ENCODE measurements around the gene SYNPR.

Gene SYNPR

DNA sequence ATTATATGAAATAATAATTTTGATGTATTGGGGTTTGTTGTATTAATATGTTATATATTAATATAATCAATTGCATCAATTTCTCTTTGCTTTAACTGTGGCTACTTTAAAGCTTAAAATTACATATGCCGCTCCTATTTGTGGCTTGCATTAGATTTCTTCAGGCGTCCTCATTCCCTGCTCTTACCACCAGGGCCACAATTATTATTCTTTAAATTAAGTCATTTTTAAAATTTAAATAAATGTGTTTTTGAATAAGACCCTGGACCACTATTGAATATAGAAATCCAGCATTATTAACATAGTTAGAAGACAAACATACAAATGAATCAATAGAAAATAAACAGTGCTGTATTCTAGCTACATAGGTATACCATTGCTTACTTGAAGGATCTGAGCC, 318.9 kb downstream of the SYNPR start:
- H3K36me3 ChIP-seq (ENCODE audit: insufficient read depth, low read length): no peaks in the 10 kb centered on the region
- H2AFZ ChIP-seq (ENCODE audit: low read depth, low read length): no peak overlapping the region
- no peak overlapping the region for H3K4me3 ChIP-seq (ENCODE audit: low read length)
- H3K27me3 ChIP-seq (ENCODE audit: insufficient read depth, low read length): no peaks in the 10 kb centered on the region
- no peaks in the 10 kb centered on the region for H3K9me3 ChIP-seq (ENCODE audit: low read length)
- H3K4me1 ChIP-seq (ENCODE audit: insufficient read depth, low read length): no peaks in the 10 kb centered on the region

DNA sequence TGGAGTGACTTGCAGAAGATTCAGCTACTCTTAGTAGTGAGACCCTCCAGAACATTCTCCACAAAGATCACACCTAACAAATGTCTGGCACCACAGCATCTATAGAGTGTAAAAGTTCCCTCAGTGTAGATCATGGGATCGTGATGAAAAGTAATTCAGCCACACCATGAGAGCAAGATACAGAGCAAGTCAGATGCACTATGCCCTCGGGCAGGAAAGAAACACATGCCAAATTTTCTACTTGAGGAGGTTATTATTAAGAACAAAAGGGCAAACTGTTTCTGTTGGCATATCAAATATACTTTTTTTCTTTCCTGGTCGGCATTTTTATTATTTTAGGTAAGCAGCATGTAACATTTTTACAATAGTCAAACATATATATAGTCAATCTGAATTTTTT, 329.6 kb downstream of the SYNPR start:
- no peaks in the 10 kb centered on the region for H3K9me3 ChIP-seq (ENCODE audit: low read length)
- H3K36me3 ChIP-seq (ENCODE audit: insufficient read depth, low read length): no peaks in the 10 kb centered on the region
- H2AFZ ChIP-seq (ENCODE audit: low read depth, low read length): no peak overlapping the region
- H3K4me3 ChIP-seq (ENCODE audit: low read length): no peak overlapping the region
- no peaks in the 10 kb centered on the region for H3K27me3 ChIP-seq (ENCODE audit: insufficient read depth, low read length)
- no peaks in the 10 kb centered on the region for H3K4me1 ChIP-seq (ENCODE audit: insufficient read depth, low read length)

DNA sequence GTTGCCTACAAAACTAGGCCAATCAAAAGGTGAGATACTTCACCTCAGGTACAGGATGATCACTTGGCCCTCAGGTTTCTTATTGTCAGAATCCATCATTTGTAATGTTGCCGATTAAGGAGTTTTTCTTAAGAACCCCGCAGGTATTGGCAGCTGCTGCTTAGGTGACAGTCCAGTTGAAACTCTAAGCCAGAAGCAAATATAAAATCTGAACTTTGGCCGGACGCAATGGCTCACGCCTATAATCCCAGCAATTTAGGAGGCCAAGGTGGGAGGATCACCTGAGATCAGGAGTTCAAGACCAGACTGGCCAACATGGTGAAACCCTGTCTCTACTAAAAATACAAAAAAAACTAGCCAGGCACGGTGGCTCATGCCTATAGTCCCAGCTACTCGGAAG, 331.3 kb downstream of the SYNPR start:
- no peaks in the 10 kb centered on the region for H3K9me3 ChIP-seq (ENCODE audit: low read length)
- H2AFZ ChIP-seq (ENCODE audit: low read depth, low read length): no peak overlapping the region
- no peaks in the 10 kb centered on the region for H3K27me3 ChIP-seq (ENCODE audit: insufficient read depth, low read length)
- H3K36me3 ChIP-seq (ENCODE audit: insufficient read depth, low read length): no peaks in the 10 kb centered on the region
- H3K4me1 ChIP-seq (ENCODE audit: insufficient read depth, low read length): no peaks in the 10 kb centered on the region
- H3K4me3 ChIP-seq (ENCODE audit: low read length): no peak overlapping the region

DNA sequence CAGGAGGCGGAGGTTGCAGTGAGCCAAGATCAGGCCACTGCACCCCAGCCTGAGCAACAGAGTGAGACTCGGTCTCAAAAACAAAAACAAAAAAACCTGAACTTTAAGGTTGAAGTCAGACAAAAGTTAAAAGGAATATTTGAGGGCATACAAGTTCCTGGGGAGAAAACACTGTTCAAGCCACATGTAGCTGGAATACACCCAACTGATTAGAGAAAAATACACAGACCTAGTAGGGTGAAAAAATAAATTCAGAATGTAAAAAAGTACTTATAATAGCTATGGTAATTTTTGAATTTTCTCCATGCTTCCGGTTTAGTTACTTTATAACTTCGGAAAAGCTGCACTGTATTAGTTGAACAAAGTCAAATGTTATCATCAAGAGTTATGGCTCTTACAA, 331.7 kb downstream of the SYNPR start:
- no peaks in the 10 kb centered on the region for H3K27me3 ChIP-seq (ENCODE audit: insufficient read depth, low read length)
- no peaks in the 10 kb centered on the region for H3K36me3 ChIP-seq (ENCODE audit: insufficient read depth, low read length)
- H3K4me3 ChIP-seq (ENCODE audit: low read length): no peak overlapping the region
- no peaks in the 10 kb centered on the region for H3K9me3 ChIP-seq (ENCODE audit: low read length)
- H3K4me1 ChIP-seq (ENCODE audit: insufficient read depth, low read length): no peaks in the 10 kb centered on the region
- H2AFZ ChIP-seq (ENCODE audit: low read depth, low read length): no peak overlapping the region

DNA sequence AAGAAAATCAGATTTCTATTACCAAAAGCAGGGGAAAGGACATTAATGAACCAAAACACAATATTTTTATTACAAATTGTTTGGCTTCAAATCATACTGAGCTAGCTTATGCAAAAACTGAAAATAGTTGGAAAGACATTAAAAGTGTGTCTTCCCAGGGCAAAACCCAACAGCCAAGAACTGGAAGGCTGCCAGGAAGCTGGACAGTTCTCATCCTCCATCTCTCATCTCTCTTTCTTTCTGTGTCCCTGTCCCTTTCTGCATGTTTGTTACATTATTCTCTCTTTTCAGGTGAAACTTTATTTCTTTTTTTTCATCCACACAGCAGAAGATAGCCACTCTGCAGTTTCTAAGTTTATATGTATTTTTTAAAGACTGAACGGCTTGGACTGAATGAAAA, 333.3 kb downstream of the SYNPR start:
- H3K4me3 ChIP-seq (ENCODE audit: low read length): no peak overlapping the region
- no peaks in the 10 kb centered on the region for H3K27me3 ChIP-seq (ENCODE audit: insufficient read depth, low read length)
- H3K4me1 ChIP-seq (ENCODE audit: insufficient read depth, low read length): no peaks in the 10 kb centered on the region
- no peak overlapping the region for H2AFZ ChIP-seq (ENCODE audit: low read depth, low read length)
- no peaks in the 10 kb centered on the region for H3K36me3 ChIP-seq (ENCODE audit: insufficient read depth, low read length)
- no peaks in the 10 kb centered on the region for H3K9me3 ChIP-seq (ENCODE audit: low read length)

DNA sequence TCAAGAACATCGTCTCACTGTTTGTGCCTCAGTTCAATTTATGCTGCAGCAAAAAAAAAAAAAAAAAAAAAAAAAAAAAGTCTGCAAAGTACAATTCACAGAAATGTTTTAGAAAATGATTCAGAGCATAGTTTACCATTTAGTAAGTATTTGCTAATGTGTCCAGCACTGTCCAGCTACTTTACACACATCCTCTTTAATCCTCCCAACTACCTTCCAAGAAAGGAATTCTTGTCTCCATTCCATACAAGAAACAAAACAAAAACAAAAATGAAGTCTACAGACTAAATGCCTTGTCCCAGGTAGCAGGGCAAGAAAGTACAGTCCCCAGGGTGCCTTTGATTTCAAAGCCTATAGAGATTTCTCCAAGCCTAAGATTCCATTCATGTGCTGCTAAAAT, 335.5 kb downstream of the SYNPR start:
- Histone ChIP-seq H3K4me3 (ENCODE audit: low read length) (no peak overlapping the region), H2AFZ (ENCODE audit: low read depth, low read length) (no peak overlapping the region), H3K4me1 (ENCODE audit: insufficient read depth, low read length) (no peaks in the 10 kb centered on the region), H3K27me3 (ENCODE audit: insufficient read depth, low read length) (no peaks in the 10 kb centered on the region), H3K9me3 (ENCODE audit: low read length) (no peaks in the 10 kb centered on the region), H3K36me3 (ENCODE audit: insufficient read depth, low read length) (no peaks in the 10 kb centered on the region)

DNA sequence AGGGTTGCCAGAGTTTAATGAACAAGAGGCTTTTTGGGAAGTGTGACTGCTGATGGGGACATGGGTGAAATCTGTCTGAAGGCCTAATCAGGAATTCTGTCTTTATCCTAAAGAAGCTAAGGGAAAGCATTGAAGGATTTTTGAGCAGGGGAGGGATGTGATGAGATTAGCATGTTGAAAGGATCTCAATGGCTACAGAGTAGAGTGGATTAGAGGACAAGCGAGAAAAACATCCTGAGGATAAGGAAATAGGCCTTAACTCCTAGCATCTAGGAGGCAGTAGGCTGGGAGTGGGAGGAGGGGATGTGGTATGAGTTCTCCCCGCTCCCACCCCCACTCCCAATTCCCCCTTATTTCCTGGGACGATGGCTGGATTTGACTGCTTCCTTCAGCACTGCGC, 339.3 kb downstream of the SYNPR start:
- H3K4me3 ChIP-seq (ENCODE audit: low read length): no peak overlapping the region
- no peak overlapping the region for H2AFZ ChIP-seq (ENCODE audit: low read depth, low read length)
- H3K9me3 ChIP-seq (ENCODE audit: low read length): no peaks in the 10 kb centered on the region
- no peaks in the 10 kb centered on the region for H3K4me1 ChIP-seq (ENCODE audit: insufficient read depth, low read length)
- no peaks in the 10 kb centered on the region for H3K36me3 ChIP-seq (ENCODE audit: insufficient read depth, low read length)
- no peaks in the 10 kb centered on the region for H3K27me3 ChIP-seq (ENCODE audit: insufficient read depth, low read length)

DNA sequence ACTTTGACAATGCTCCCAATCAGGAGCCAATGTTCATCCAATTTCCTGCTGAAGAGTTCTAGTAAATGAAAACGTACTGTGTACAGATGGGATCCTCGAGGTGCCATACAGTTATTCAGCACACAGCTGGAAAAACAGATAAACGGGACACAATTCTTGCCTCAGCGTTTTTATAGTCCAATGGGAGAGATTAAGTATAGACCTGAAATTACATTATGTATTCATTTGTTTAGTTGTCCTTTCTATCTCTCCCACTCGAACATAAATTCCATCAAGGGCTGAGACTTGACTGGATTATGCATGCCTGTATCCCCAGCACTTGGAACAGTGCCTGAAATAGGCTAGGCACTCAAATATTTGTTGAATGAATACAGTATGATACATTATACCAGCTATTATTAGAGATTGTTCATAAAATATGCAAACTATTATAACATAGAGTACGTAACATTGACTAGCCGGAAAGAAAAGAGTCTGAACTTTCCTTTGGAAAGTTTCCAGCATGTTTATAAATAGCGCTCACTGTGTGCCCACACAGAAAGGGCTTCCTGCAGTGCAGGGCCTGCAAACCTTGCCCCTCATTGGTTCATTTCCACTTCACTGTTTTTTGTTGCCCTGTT, 346.9 kb downstream of the SYNPR start:
- no peak overlapping the region for H3K4me3 ChIP-seq (ENCODE audit: low read length)

DNA sequence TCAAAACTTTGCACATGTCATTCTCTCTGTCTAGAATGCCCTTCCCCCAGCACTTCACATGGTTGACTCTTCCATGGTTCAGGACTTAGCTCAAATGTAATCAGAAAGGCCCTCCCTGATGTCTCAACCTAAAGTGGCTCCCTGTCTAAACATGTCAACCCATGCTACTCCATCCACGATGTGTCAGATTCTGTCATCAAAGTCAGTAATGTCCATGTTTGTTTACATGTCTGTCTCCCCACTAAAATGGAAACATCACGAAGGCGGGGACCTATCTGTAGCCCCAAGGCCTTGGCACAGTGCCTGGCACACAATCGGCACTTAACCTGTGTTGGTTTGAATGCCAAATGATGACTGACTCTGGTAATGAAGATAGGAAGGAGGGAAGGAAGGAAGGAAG, 353.6 kb downstream of the SYNPR start:
- no peak overlapping the region for H3K4me3 ChIP-seq (ENCODE audit: low read length)
- H3K27me3 ChIP-seq (ENCODE audit: insufficient read depth, low read length): no peaks in the 10 kb centered on the region
- H2AFZ ChIP-seq (ENCODE audit: low read depth, low read length): no peak overlapping the region
- H3K4me1 ChIP-seq (ENCODE audit: insufficient read depth, low read length): no peaks in the 10 kb centered on the region
- no peaks in the 10 kb centered on the region for H3K9me3 ChIP-seq (ENCODE audit: low read length)
- no peaks in the 10 kb centered on the region for H3K36me3 ChIP-seq (ENCODE audit: insufficient read depth, low read length)

More for the DNA sequence above, 346.9 kb downstream of the SYNPR start:
- H3K27me3 ChIP-seq (ENCODE audit: insufficient read depth, low read length): no peaks in the 10 kb centered on the region
- no peaks in the 10 kb centered on the region for H3K36me3 ChIP-seq (ENCODE audit: insufficient read depth, low read length)
- H3K4me1 ChIP-seq (ENCODE audit: insufficient read depth, low read length): no peaks in the 10 kb centered on the region
- no peaks in the 10 kb centered on the region for H3K9me3 ChIP-seq (ENCODE audit: low read length)
- no peak overlapping the region for H2AFZ ChIP-seq (ENCODE audit: low read depth, low read length)

DNA sequence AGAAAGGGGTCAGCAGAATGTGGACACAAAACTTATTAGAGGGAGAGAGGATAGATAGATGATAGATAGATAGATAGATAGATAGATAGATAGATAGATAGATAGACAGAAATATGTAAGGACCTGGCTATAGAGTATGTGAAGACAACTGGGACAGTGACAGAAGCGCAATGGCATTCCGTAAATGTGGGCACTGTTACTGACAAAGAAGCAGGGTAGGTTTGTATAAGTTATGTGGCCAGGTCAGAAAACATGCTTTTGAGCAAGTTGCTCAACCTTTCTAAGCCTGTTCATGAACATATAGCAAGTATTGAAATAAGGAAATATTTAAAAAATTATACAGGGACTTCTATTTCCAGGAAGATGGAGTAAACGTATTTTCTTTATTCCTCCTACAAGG, 357.1 kb downstream of the SYNPR start:
- Histone ChIP-seq H3K9me3 (ENCODE audit: low read length) (no peaks in the 10 kb centered on the region), H2AFZ (ENCODE audit: low read depth, low read length) (no peak overlapping the region), H3K36me3 (ENCODE audit: insufficient read depth, low read length) (no peaks in the 10 kb centered on the region), H3K4me1 (ENCODE audit: insufficient read depth, low read length) (no peaks in the 10 kb centered on the region), H3K27me3 (ENCODE audit: insufficient read depth, low read length) (no peaks in the 10 kb centered on the region), H3K4me3 (ENCODE audit: low read length) (no peak overlapping the region)

DNA sequence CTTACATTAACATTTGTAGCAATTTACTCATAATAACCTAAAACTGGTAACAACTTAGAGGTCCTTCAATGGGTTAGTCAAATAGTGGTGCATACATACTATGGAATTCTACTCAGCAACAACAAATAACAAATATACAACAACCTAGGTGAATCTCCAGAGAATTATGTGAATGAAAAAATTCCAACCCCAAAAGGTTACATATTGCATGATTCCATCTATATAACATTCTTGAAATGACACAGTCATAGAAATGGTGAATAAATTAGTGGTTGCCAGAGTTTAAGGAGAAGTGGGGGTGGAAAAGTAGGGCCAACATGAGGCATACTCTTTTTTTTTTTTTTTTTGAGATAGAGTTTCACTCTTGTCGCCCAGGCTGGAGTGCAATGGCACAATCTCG, 361.7 kb downstream of the SYNPR start:
- no peaks in the 10 kb centered on the region for H3K36me3 ChIP-seq (ENCODE audit: insufficient read depth, low read length)
- H3K27me3 ChIP-seq (ENCODE audit: insufficient read depth, low read length): no peaks in the 10 kb centered on the region
- H3K4me1 ChIP-seq (ENCODE audit: insufficient read depth, low read length): no peaks in the 10 kb centered on the region
- no peaks in the 10 kb centered on the region for H3K9me3 ChIP-seq (ENCODE audit: low read length)
- H3K4me3 ChIP-seq (ENCODE audit: low read length): no peak overlapping the region
- H2AFZ ChIP-seq (ENCODE audit: low read depth, low read length): no peak overlapping the region

DNA sequence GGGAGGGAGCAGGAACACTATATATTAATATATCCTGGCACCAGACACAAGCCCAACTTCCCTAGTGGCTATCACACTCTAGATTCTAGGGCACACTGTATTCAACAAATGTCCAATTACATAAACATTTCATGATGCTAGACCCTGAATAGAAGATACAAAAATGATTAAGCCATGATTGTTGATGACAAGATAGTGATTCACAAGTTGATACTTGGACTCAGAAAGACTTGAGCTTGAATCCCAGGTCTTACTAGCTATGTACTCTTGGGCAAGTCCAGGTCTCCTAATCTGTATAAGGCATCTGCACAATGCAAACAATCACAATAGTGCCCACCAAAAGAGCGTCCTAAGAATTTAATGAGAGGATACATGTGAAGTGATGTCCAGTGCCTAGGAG, 364.4 kb downstream of the SYNPR start:
- H3K4me3 ChIP-seq (ENCODE audit: low read length): no peak overlapping the region
- H2AFZ ChIP-seq (ENCODE audit: low read depth, low read length): no peak overlapping the region
- no peaks in the 10 kb centered on the region for H3K36me3 ChIP-seq (ENCODE audit: insufficient read depth, low read length)
- H3K4me1 ChIP-seq (ENCODE audit: insufficient read depth, low read length): no peaks in the 10 kb centered on the region
- no peaks in the 10 kb centered on the region for H3K9me3 ChIP-seq (ENCODE audit: low read length)
- H3K27me3 ChIP-seq (ENCODE audit: insufficient read depth, low read length): no peaks in the 10 kb centered on the region

DNA sequence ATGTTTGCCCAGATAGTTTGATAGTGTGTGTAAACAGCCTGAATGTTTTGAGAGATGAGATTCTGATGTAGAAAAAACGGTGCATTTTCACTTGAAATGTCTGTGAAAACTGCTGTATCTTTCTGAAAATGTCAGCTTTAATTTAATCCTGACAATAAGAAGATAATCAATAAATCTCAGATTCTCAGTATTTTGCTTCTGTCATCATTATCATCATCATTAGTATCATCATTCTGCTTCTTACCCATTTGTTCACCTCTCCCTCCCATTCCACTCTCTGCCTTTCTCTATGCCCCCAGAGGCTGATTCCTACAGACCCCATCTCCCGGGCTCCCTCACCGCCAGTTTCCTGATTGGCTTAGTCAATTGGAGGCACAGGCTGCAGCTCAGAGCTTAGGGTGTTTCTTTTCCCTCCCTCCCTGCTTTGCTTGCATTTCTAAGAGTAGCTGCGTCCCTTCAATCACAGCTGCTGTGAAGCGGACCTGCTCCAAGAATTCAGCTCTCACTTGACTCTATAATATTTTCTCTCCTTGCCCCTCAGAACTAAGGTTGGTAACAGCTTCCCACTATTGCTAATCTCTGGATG, 366.2 kb downstream of the SYNPR start:
- H3K4me3 ChIP-seq (ENCODE audit: low read length): no peak overlapping the region
- no peaks in the 10 kb centered on the region for H3K4me1 ChIP-seq (ENCODE audit: insufficient read depth, low read length)
- no peaks in the 10 kb centered on the region for H3K27me3 ChIP-seq (ENCODE audit: insufficient read depth, low read length)
- H2AFZ ChIP-seq (ENCODE audit: low read depth, low read length): no peak overlapping the region
- H3K9me3 ChIP-seq (ENCODE audit: low read length): no peaks in the 10 kb centered on the region
- H3K36me3 ChIP-seq (ENCODE audit: insufficient read depth, low read length): no peaks in the 10 kb centered on the region
